Activated CD8-positive, alpha-beta memory T cell treated with anti-CD3 and anti-CD28 coated beads for 4 hours (primary cell): Measurements from ENCODE around the gene TAL1.

Experiments
- DNase-seq, 2 donors: peaks; one replicate each; pipeline ENCODE4 v3.0.0-alpha.2; 2020; ENCODE audit warnings: low read depth in 2 of 2

The TAL1 gene

GRCh38 chr1:47229886-47230691 is 1.9 kb downstream of the TAL1 start:
- DNase-seq = no peak

- DNase-seq = no peak
Observed at GRCh38 chr1:47229031-47229885, 2.8 kb downstream of the TAL1 start.

GRCh38 chr1:47228644-47229030 is 3.4 kb downstream of the TAL1 start:
- DNase-seq = no peak

GRCh38 chr1:47227341-47228232 is 4.4 kb downstream of the TAL1 start:
- no peak for DNase-seq

- no peak for DNase-seq
Observed at GRCh38 chr1:47226839-47227215, 5.2 kb downstream of the TAL1 start.

- DNase-seq = no peak
Observed at GRCh38 chr1:47226121-47226838, 5.7 kb downstream of the TAL1 start.

GRCh38 chr1:47225430-47226100 is 6.5 kb downstream of the TAL1 start:
- DNase-seq = no peak

GRCh38 chr1:47224676-47225399 is 7.2 kb downstream of the TAL1 start:
- no peak for DNase-seq

GRCh38 chr1:47223921-47224675 is 7.9 kb downstream of the TAL1 start:
- no peak for DNase-seq

GRCh38 chr1:47223174-47223920 is 8.7 kb downstream of the TAL1 start:
- DNase-seq = no peak

- DNase-seq = no peak
Observed at GRCh38 chr1:47222476-47222875, 9.5 kb downstream of the TAL1 start.

- no peak for DNase-seq
Observed at GRCh38 chr1:47219590-47220220, 12.3 kb downstream of the TAL1 start.

GRCh38 chr1:47219001-47219400 is 13.0 kb downstream of the TAL1 start:
- DNase-seq = no peak

- no peak for DNase-seq
Observed at GRCh38 chr1:47216278-47217059, 15.6 kb downstream of the TAL1 start.

GRCh38 chr1:47215713-47216112 is 16.3 kb downstream of the TAL1 start:
- DNase-seq = no peak

GRCh38 chr1:47214549-47214948 is 17.5 kb downstream of the TAL1 start:
- DNase-seq = no peak

- DNase-seq = no peak
Observed at GRCh38 chr1:47213230-47213963, 18.6 kb downstream of the TAL1 start.
